HepG2 (cell line): Measurements from ENCODE around the gene BACH2. TPM values are rescaled to one million over a fixed set of nuclear protein-coding genes. Genes with fewer than 3 reads are reported as not detected.

Source experiments
- ATAC-seq: fragments of 200-7000 bp; cut with Tn5 transposase; 3 replicates; pipeline ENCODE4 v1.9.1; 2020; ENCODE audit warnings: mild to moderate bottlenecking, moderate library complexity
- BruUV-seq: library from RNA; stranded (reverse); fragments of 400-500 nt; replicated peaks from 2 replicates; lab custom pipeline; 2021; lab: Mats Ljungman, UMichigan
- CTCF ChIA-PET: fragments of 300-600 bp; formaldehyde crosslinking; extraction: SDS; loops from one replicate; lab custom pipeline; 2021; ENCODE audit warnings: low total read pairs, inconsistent platforms, low intra/inter-chr PET ratio; lab: Yijun Ruan, JAX
- POLR2A ChIA-PET: fragments of 350-600 bp; sonication (Branson Sonifier 250); formaldehyde crosslinking; loops from one replicate; lab custom pipeline; 2020; ENCODE audit warnings: antibody characterized with exemption, inconsistent platforms; lab: Yijun Ruan, JAX
- DNase-seq: peaks from one replicate; pipeline ENCODE4 v3.0.0-alpha.2; 2015; ENCODE audit warnings: low spot score
- FAIRE-seq: peaks from 3 replicates; lab custom pipeline; 2011; peaks lifted over from hg19 to GRCh38; lab: Jason Lieb, UNC
- H2AFZ ChIP-seq: one replicate; pipeline ENCODE4 v1.6.1; 2011; ENCODE audit warnings: low read length, inconsistent platforms
- H3K27ac ChIP-seq: fragments of 300-600 bp; 3 replicates; pipeline ENCODE4 v1.8.0; 2011; ENCODE audit warnings: mixed run types, mild to moderate bottlenecking, mixed read lengths, low read length, inconsistent platforms; ENCODE audit not compliant: insufficient read depth; ENCODE audit errors: extremely low read length
- H3K27me3 ChIP-seq, 2 experiments: fragments of 200-600 bp in 1 of 2; 2 replicates in 1 of 2; 3 replicates in 1 of 2; pipeline versions ENCODE4 v1.6.0 to v1.8.0; 2011; ENCODE audit warnings: low read length in 2 of 2, mild to moderate bottlenecking in 2 of 2, moderate library complexity in 2 of 2, inconsistent platforms in 1 of 2; ENCODE audit not compliant: insufficient read depth in 2 of 2, control insufficient read depth in 1 of 2
- H3K36me3 ChIP-seq, 2 experiments: fragments of 200-600 bp in 1 of 2; replicated peaks in 1 of 2; 2 replicates in 1 of 2; 3 replicates in 1 of 2; pipeline versions ENCODE4 v1.5.1 to v1.8.0; 2011; ENCODE audit warnings: low read length in 2 of 2, inconsistent platforms in 1 of 2; ENCODE audit not compliant: insufficient read depth in 2 of 2, control insufficient read depth in 1 of 2
- H3K4me1 ChIP-seq: 2 replicates; pipeline ENCODE4 v1.5.1; 2012; ENCODE audit warnings: low read length, inconsistent platforms; ENCODE audit not compliant: insufficient read depth
- H3K4me2 ChIP-seq: 2 replicates; pipeline ENCODE4 v1.6.0; 2011; ENCODE audit warnings: low read depth, low read length, inconsistent platforms
- H3K4me3 ChIP-seq, 3 experiments: fragments of 200-600 bp in 1 of 3; sonication (generic), shearing (Covaris generic) in 1 of 3; replicated peaks in 1 of 3; 2 replicates each; pipeline ENCODE4 v1.5.1; 2011 to 2016; ENCODE audit warnings: low read length in 3 of 3, inconsistent platforms in 2 of 3, low read depth in 2 of 3, mild to moderate bottlenecking in 2 of 3, control low read depth in 1 of 3, mixed read lengths in 1 of 3; ENCODE audit not compliant: insufficient read depth in 1 of 3
- H3K79me2 ChIP-seq: one replicate; pipeline ENCODE4 v1.6.1; 2011; ENCODE audit warnings: low read length, inconsistent platforms; ENCODE audit not compliant: insufficient read depth
- H3K9ac ChIP-seq: 2 replicates; pipeline ENCODE4 v1.6.0; 2011; ENCODE audit warnings: mild to moderate bottlenecking, low read depth, low read length, inconsistent platforms; ENCODE audit not compliant: insufficient read depth
- H3K9me3 ChIP-seq: 2 replicates; pipeline ENCODE4 v1.5.1; 2012; ENCODE audit warnings: mild to moderate bottlenecking, low read length
- H4K20me1 ChIP-seq: 2 replicates; pipeline ENCODE4 v1.6.0; 2011; ENCODE audit warnings: inconsistent platforms, mild to moderate bottlenecking, low read length, moderate library complexity; ENCODE audit not compliant: insufficient read depth
- ATF7-NPFF ChIP-seq: sonication (generic); formaldehyde crosslinking; IDR thresholded peaks from 2 replicates; pipeline ENCODE4 v1.8.1; 2023; ENCODE audit warnings: mild to moderate bottlenecking, low read depth, missing genetic modification reagents, moderate library complexity
- ETV6 ChIP-seq: sonication (generic); formaldehyde crosslinking; conservative IDR thresholded peaks from 2 replicates; pipeline ENCODE4 v1.4.0; 2020; ENCODE audit warnings: missing genetic modification reagents
- FOXP4 ChIP-seq: sonication (generic); formaldehyde crosslinking; IDR thresholded peaks from 2 replicates; pipeline ENCODE4 v1.4.0; 2020; ENCODE audit warnings: missing genetic modification reagents
- HBP1 ChIP-seq: IDR thresholded peaks from 2 replicates; pipeline ENCODE4 v1.6.1; 2016; ENCODE audit warnings: low read depth, control low read depth
- HIVEP1 ChIP-seq: sonication (generic); formaldehyde crosslinking; IDR thresholded peaks from 2 replicates; pipeline ENCODE4 v1.4.0; 2020; ENCODE audit warnings: mild to moderate bottlenecking, missing genetic modification reagents
- IKZF5 ChIP-seq: IDR thresholded peaks from 2 replicates; pipeline ENCODE4 v1.6.1; 2018; ENCODE audit warnings: missing genetic modification reagents, mild to moderate bottlenecking, missing compliant biosample characterization
- JUND ChIP-seq: sonication (generic); formaldehyde crosslinking; IDR thresholded peaks from 2 replicates; pipeline ENCODE4 v1.8.0; 2022; ENCODE audit warnings: mild to moderate bottlenecking, missing genetic modification reagents
- MAFG ChIP-seq: sonication (generic); formaldehyde crosslinking; IDR thresholded peaks from 2 replicates; pipeline ENCODE4 v1.5.1; 2020; ENCODE audit warnings: mild to moderate bottlenecking, missing genetic modification reagents
- NFKB2 ChIP-seq: sonication (generic); formaldehyde crosslinking; IDR thresholded peaks from 2 replicates; pipeline ENCODE4 v1.4.0; 2020; ENCODE audit warnings: missing genetic modification reagents, borderline replicate concordance
- SETDB1 ChIP-seq: sonication (generic); formaldehyde crosslinking; IDR thresholded peaks from 2 replicates; pipeline ENCODE4 v1.5.1; 2020; ENCODE audit warnings: missing genetic modification reagents, mild to moderate bottlenecking, borderline replicate concordance
- THAP9 ChIP-seq: sonication (generic); formaldehyde crosslinking; IDR thresholded peaks from 2 replicates; pipeline ENCODE4; 2020; ENCODE audit warnings: missing genetic modification reagents, mild to moderate bottlenecking, borderline replicate concordance
- TSC22D2 ChIP-seq: sonication (generic); formaldehyde crosslinking; IDR thresholded peaks from 2 replicates; pipeline ENCODE4 v1.5.1; 2020; ENCODE audit warnings: missing genetic modification reagents, mild to moderate bottlenecking, borderline replicate concordance
- ZBTB21 ChIP-seq: sonication (generic); formaldehyde crosslinking; IDR thresholded peaks from 2 replicates; pipeline ENCODE4 v1.4.0; 2020; ENCODE audit warnings: missing genetic modification reagents
- ZMAT3 ChIP-seq: sonication (generic); formaldehyde crosslinking; conservative IDR thresholded peaks from 2 replicates; pipeline ENCODE4 v1.7.0; 2021; ENCODE audit warnings: missing genetic modification reagents
- ZNF24 ChIP-seq: fragments of 450-650 bp; IDR thresholded peaks from 2 replicates; pipeline ENCODE4 v1.6.1; 2017; ENCODE audit warnings: antibody characterized with exemption, mild to moderate bottlenecking
- ZNF343 ChIP-seq: sonication (generic); formaldehyde crosslinking; IDR thresholded peaks from 2 replicates; pipeline ENCODE4 v1.4.0; 2020; ENCODE audit warnings: mild to moderate bottlenecking, missing genetic modification reagents
- ZNF367 ChIP-seq: sonication (generic); formaldehyde crosslinking; IDR thresholded peaks from 2 replicates; pipeline ENCODE4 v1.4.0; 2020; ENCODE audit warnings: missing genetic modification reagents, borderline replicate concordance
- WGBS: methylation state at CpG from one replicate; pipeline ENCODE4 v1.1.6; 2017; ENCODE audit warnings: low lambda C conversion rate; 5-methylcytosine and 5-hydroxymethylcytosine counted together
- in situ Hi-C: cut with HindIII; loops from 2 replicates; pipeline ENCODE4 v1.10.0; 2017; ENCODE audit warnings: low pct_unique_long_range_greater_than_20kb; ENCODE audit not compliant: extremely low pct_ligation_motif_present
- intact Hi-C: fragments of 100-400 bp; cut with micrococcal nuclease; formaldehyde crosslinking; loops from one replicate; pipeline ENCODE4 v1.10.0; 2022; ENCODE audit not compliant: unreplicated experiment
- polyA plus RNA-seq, 8 experiments: library from polyadenylated mRNA; depleted of rRNA in 3 of 8; stranded (reverse) in 7 of 8; unstranded in 1 of 8; fragments of >200 nt; fragmentation: Illumina TruSeq in 4 of 8; extraction: Trizol in 4 of 8; gene quantifications; 2 replicates each; pipeline versions ENCODE4 v1.2.1 to v1.2.3, GENCODE V29; 2011 to 2016; ENCODE audit warnings: low read depth in 4 of 8, missing spikeins in 1 of 8, mixed read lengths in 1 of 8; ENCODE audit not compliant: insufficient read depth in 1 of 8
- total RNA-seq, 5 experiments: library from RNA; depleted of rRNA; stranded (reverse); fragments of >200 nt; fragmentation: Illumina TruSeq; extraction: Trizol; gene quantifications; 2 replicates each; pipeline ENCODE4 v1.2.3, GENCODE V29; 2016; ENCODE audit warnings: low read depth in 1 of 5

BACH2 gene
- total and polyA plus RNA-seq, 2 of the 13 experiments (the other 11 are each of a cell fraction or from before 2014, with no cell fraction given), result 0.01 TPM; not detected in 1

GRCh38 chr6:90101403-90101802 is 195.2 kb downstream of the BACH2 start:
- intact Hi-C loops, result no loop called here
- ATAC-seq, result no peak
- TF ChIP-seq ZMAT3 (CRISPR knock-in tag), result no peak
- no peak for TF ChIP-seq ZNF367
- TF ChIP-seq MAFG, result no peak
- TF ChIP-seq ZNF24, result no peak
- TF ChIP-seq TSC22D2, result no peak
- TF ChIP-seq HIVEP1 (CRISPR knock-in tag), result no peak
- no peak for TF ChIP-seq ZBTB21 (CRISPR knock-in tag)
- no peak for TF ChIP-seq FOXP4 (CRISPR knock-in tag)
- no peak for TF ChIP-seq IKZF5 (CRISPR knock-in tag)
- no peak for TF ChIP-seq HBP1
- no peak for TF ChIP-seq JUND (CRISPR knock-in tag)
- TF ChIP-seq ZNF343 (CRISPR knock-in tag), result no peak
- no peak for TF ChIP-seq NFKB2
- TF ChIP-seq ATF7-NPFF, result no peak
- no peak for TF ChIP-seq SETDB1 (CRISPR knock-in tag)
- no peak for TF ChIP-seq ETV6 (CRISPR knock-in tag)
- TF ChIP-seq THAP9 (CRISPR knock-in tag), result no peak
- no peaks in the 10 kb centered on the region for H3K36me3 ChIP-seq
- ChIA-PET CTCF (no interaction called here), POLR2A (no interaction called here)
- no peaks in the 10 kb centered on the region for H3K9me3 ChIP-seq
- H3K27me3 ChIP-seq, result no peaks in the 10 kb centered on the region
- no peaks in the 10 kb centered on the region for H4K20me1 ChIP-seq
- in situ Hi-C loops, result no loop called here
- H3K27ac ChIP-seq, result no peak overlapping the region
- no peak overlapping the region for H2AFZ ChIP-seq
- no TSS peak for BruUV-seq
- no peak overlapping the region for H3K4me3 ChIP-seq
- WGBS, result 3% methylated on average over 1 of the region's 1 CpG
- H3K79me2 ChIP-seq, result no peaks in the 10 kb centered on the region
- no peak overlapping the region for H3K9ac ChIP-seq
- 0 out of 2 replicates have a peak, but pooled peaks cover 5% of the 10 kb centered on the region for H3K4me1 ChIP-seq
- no peak for FAIRE-seq
- no peak overlapping the region for H3K4me2 ChIP-seq
- no peak for DNase-seq
